GM12873 (cell line): ENCODE data around the gene MAP3K2.

Source experiments
- CTCF ChIP-seq: IDR thresholded peaks from 2 replicates; pipeline ENCODE4 v1.5.1; 2012; ENCODE audit warnings: low read depth, mild to moderate bottlenecking, moderate library complexity, low read length, control low read depth; ENCODE audit not compliant: insufficient read depth; ENCODE audit errors: missing control alignments

The MAP3K2 gene

GRCh38 chr2:127392828-127393578, 5.2 kb upstream of the MAP3K2 start:
- TF ChIP-seq CTCF, result no peak

GRCh38 chr2:127392133-127392827, 4.5 kb upstream of the MAP3K2 start:
- TF ChIP-seq CTCF, result no peak

- no peak for TF ChIP-seq CTCF
Measured at GRCh38 chr2:127389778-127390435, 2.1 kb upstream of the MAP3K2 start.

- no peak for TF ChIP-seq CTCF
Measured at GRCh38 chr2:127388423-127389164, 819 bp upstream of the MAP3K2 start.

GRCh38 chr2:127386764-127387654, 766 bp downstream of the MAP3K2 start:
- TF ChIP-seq CTCF, result no peak

GRCh38 chr2:127386246-127386645, 1.5 kb downstream of the MAP3K2 start:
- no peak for TF ChIP-seq CTCF
